Measurements from ENCODE around the gene CASKIN2. TPM values are rescaled to one million over a fixed set of nuclear protein-coding genes. Genes with fewer than 3 reads are reported as not detected.

Gene CASKIN2
- total and polyA plus RNA-seq, 10 of the 15 experiments (the other 5 are each of a cell fraction or from before 2014, with no cell fraction given) = 0.02 to 2.7 (median 0.44) TPM; not detected in 1

- TF ChIP-seq E2F4 (IDR thresholded peaks at IDR 0.05; ENCODE audit: low read depth, low read length) = no peak
Measured at GRCh38 chr17:75535871-75536270, 20.5 kb upstream of the CASKIN2 start (continued).

DNA sequence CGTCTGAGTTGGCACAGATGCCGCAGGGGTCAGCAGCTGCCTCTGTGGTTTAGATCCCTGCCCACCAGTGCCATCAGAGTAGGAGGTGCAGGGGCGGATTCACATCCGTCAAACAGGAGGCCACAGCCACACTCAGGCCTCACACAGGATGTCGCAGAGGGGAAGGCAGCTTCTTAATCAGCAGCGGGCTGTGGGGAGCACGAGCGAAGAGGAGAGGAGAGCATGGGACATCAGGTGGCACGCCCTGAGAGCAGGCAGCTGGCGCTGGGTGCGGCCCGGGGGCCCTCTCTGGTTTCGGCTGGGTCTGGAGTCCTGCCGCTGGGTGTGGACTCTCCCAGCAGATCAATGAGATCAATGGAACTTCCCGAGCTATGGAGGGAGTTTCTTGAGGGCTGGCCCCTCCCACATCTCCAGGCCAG, 19.8 kb upstream of the CASKIN2 start:
- Histone ChIP-seq H4K20me1 (ENCODE audit: control insufficient read depth, insufficient read depth) (no peaks in the 10 kb centered on the region), H3K9ac (ENCODE audit: control insufficient read depth, insufficient read depth, low read length) (no peak overlapping the region), H3K79me2 (ENCODE audit: control insufficient read depth, insufficient read depth, low read length) (no peaks in the 10 kb centered on the region), H3K4me2 (ENCODE audit: control insufficient read depth, insufficient read depth) (peak overlapping the region; percentile 59), H3K4me1 (ENCODE audit: control insufficient read depth, insufficient read depth, low read length) (peaks cover 11% of the 10 kb centered on the region), H3K4me3 (no peak overlapping the region), H2AFZ (ENCODE audit: control insufficient read depth, low read depth, low read length) (peak overlapping the region; percentile 48), H3K9me3 (replicated peaks; ENCODE audit: control insufficient read depth, insufficient read depth, low read length) (no peaks in the 10 kb centered on the region), H3K36me3 (ENCODE audit: control insufficient read depth in 2 of 2, insufficient read depth in 2 of 2, low read length in 1 of 2) (no peaks in the 10 kb centered on the region), H3K27me3 (replicated peaks in 1 of 2; ENCODE audit: control insufficient read depth in 2 of 2, insufficient read depth in 2 of 2, low read length in 1 of 2) (no peaks in the 10 kb centered on the region), H3K27ac (ENCODE audit: control insufficient read depth, insufficient read depth) (no peak overlapping the region)
- ChIA-PET RAD21 (ENCODE audit: unreplicated experiment) (interaction anchor here (1.1 kb wide), 2 partner anchors 36 to 229 kb away, joined by 3 to 5 read pairs; no protein-coding TSS in a partner anchor), POLR2A (interaction anchor here (0.7 to 1.5 kb wide), 4 partner anchors 8 to 123 kb away, joined by 3 to 4 read pairs (median 3); partner anchors contain the start of gene TSEN54), CTCF (interaction anchor here (0.6 to 2.3 kb wide), 4 partner anchors 19 to 213 kb away, joined by 3 to 7 read pairs (median 4); partner anchors contain the start of gene TSEN54), SMC1A (ENCODE audit: uncharacterized antibody, unreplicated experiment) (interaction anchor here (1.1 to 1.5 kb wide), 6 partner anchors 9 to 81 kb away, joined by 3 to 4 read pairs (median 3); no protein-coding TSS in a partner anchor)
- BruUV-seq (replicated peaks) = no TSS peak
- intact Hi-C loops (cut with micrococcal nuclease; ENCODE audit: unreplicated experiment) = no loop called here
- ATAC-seq (peak; percentile 96), FAIRE-seq (peak; percentile 62), DNase-seq (ENCODE audit: low read depth, low spot score) (peak; percentile 26)
- in situ Hi-C loops (cut with MboI) = no loop called here
- WGBS (ENCODE audit: insufficient coverage, insufficient replicate concordance, low lambda C conversion rate, missing lambda C conversion rate) = 19% methylated on average over 15 of the region's 15 CpGs
- TF ChIP-seq RBBP5 (conservative IDR thresholded peaks at IDR 0.05) = no peak
- TF ChIP-seq CHD2 (IDR thresholded peaks at IDR 0.05; ENCODE audit: borderline replicate concordance, low read depth, low read length) = 0 out of 2 replicates have a peak, but pooled peaks have one; percentile 28
- TF ChIP-seq RB1 (IDR thresholded peaks at IDR 0.05; ENCODE audit: borderline replicate concordance) = no peak
- TF ChIP-seq, protein P1, sequence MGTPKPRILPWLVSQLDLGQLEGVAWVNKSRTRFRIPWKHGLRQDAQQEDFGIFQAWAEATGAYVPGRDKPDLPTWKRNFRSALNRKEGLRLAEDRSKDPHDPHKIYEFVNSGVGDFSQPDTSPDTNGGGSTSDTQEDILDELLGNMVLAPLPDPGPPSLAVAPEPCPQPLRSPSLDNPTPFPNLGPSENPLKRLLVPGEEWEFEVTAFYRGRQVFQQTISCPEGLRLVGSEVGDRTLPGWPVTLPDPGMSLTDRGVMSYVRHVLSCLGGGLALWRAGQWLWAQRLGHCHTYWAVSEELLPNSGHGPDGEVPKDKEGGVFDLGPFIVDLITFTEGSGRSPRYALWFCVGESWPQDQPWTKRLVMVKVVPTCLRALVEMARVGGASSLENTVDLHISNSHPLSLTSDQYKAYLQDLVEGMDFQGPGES (IDR thresholded peaks at IDR 0.05) = no peak
- TF ChIP-seq BRCA1 (IDR thresholded peaks at IDR 0.05; ENCODE audit: low read depth, low read length) = no peak
- no peak for TF ChIP-seq BCLAF1 (IDR thresholded peaks at IDR 0.05)
- TF ChIP-seq POLR2A (IDR thresholded peaks at IDR 0.05; ENCODE audit: low read depth, low read length) = 0 out of 2 replicates have a peak, but pooled peaks have one; percentile 21
- TF ChIP-seq RCOR1 (conservative IDR thresholded peaks at IDR 0.05; ENCODE audit: low read depth, low read length) = no peak
- TF ChIP-seq CBX3 (IDR thresholded peaks at IDR 0.05; ENCODE audit: borderline replicate concordance, low read depth) = no peak
- TF ChIP-seq SMC3 (IDR thresholded peaks at IDR 0.05; ENCODE audit: borderline replicate concordance, low read length) = 0 out of 2 replicates have a peak, but pooled peaks have one; percentile 1
- TF ChIP-seq CHD4 (IDR thresholded peaks at IDR 0.05) = no peak
- TF ChIP-seq SREBF2 (IDR thresholded peaks at IDR 0.05; ENCODE audit: low read length) = no peak
- TF ChIP-seq, protein P2, sequence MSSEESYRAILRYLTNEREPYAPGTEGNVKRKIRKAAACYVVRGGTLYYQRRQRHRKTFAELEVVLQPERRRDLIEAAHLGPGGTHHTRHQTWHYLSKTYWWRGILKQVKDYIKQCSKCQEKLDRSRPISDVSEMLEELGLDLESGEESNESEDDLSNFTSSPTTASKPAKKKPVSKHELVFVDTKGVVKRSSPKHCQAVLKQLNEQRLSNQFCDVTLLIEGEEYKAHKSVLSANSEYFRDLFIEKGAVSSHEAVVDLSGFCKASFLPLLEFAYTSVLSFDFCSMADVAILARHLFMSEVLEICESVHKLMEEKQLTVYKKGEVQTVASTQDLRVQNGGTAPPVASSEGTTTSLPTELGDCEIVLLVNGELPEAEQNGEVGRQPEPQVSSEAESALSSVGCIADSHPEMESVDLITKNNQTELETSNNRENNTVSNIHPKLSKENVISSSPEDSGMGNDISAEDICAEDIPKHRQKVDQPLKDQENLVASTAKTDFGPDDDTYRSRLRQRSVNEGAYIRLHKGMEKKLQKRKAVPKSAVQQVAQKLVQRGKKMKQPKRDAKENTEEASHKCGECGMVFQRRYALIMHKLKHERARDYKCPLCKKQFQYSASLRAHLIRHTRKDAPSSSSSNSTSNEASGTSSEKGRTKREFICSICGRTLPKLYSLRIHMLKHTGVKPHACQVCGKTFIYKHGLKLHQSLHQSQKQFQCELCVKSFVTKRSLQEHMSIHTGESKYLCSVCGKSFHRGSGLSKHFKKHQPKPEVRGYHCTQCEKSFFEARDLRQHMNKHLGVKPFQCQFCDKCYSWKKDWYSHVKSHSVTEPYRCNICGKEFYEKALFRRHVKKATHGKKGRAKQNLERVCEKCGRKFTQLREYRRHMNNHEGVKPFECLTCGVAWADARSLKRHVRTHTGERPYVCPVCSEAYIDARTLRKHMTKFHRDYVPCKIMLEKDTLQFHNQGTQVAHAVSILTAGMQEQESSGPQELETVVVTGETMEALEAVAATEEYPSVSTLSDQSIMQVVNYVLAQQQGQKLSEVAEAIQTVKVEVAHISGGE (CRISPR knock-in tag; IDR thresholded peaks at IDR 0.05) = no peak
- no peak for TF ChIP-seq MYC (IDR thresholded peaks at IDR 0.05; ENCODE audit: insufficient read depth, insufficient read length, insufficient replicate concordance, low read length, severe bottlenecking)

Measured in GM12878 (cell line).